NCI-H526 treated with DMSO at 0.1 percent for 48 hours (cell line): ENCODE measurements around the gene LDAH.
A peak's percentile ranks its signal among the peaks of the same experiment; 100 is the strongest.

Experiments used
- DNase-seq: peaks from one replicate; lab custom pipeline; 2025; lab: John Stamatoyannopoulos, UW

The LDAH gene

DNA sequence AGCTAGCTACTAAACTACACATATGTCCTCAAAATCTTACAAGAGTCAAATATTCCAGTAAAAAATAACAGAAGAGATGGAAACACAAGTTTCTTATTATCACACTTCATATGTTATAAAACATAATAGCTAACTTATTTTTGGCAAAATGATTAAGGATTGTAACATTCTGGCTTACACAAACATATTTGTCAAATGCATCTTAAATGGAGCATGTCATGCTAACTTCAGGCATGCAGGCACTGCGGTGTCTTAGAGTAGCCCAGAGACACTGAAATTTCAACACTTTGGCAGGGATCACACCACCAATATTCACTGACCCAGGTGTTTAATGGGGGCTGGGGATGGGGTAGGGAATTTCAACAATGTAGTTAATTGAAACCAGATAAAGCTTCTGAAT lies 51.6 kb downstream of the LDAH start:
- no peak for DNase-seq

DNA sequence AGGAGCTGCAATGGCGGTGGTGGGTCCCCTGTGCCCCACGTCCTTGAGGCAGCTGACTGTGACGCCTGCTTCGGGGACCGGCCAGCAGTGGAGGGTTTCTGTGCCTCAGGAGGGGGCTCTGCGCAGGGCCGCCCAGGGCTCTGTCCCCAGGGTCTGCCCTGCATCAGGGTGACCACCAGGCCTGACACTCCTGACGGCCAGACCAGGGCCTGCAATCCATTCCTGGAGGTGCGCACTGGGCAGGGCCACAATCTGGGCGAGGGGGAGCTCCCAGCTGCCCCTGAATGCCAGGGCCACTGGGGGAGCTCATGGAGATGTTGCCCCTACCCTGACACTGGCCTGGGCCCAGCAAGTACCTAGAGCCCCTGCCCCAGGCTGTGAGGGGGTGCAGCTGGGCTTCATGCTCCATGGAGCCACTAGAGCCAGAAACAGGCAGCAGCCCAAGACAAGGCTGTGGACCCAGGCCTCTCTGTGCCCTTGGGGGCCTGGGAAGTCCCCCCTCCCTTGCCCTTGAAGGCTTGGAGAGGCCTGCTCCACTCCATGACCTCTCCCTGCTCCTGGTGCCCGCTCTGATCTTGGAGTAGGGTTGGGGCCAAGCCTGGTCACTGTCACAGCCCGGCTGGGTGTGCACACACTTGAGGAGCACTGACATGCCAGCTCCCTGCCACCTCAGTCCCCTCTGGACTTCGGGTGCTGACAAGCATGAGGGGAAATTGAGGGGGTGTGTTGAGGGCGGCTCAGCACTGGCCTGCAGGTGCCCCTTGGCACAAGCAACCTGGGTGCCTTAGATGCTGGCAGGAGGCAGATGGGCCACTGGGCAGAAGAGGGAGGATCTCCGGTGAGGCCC lies 55.9 kb downstream of the LDAH start:
- no peak for DNase-seq

DNA sequence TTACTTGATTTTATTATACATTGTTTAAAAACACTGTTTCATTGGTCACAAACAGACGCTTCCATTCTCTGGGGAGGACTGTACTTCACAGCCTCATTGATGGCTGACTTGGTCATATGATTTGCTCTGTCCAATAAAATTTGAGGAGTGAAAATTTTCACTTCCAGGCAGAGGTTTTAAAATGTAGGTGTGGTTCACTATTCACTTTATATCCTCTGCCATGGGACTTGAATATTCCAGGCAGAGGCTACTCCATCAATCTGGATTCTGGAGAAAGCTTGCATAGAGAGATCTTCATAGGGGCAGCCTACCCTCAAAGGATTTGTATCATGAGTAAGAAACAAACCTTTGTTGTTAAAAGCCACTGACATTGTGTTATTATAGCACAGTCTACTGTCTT lies 56.7 kb downstream of the LDAH start:
- DNase-seq, result no peak

DNA sequence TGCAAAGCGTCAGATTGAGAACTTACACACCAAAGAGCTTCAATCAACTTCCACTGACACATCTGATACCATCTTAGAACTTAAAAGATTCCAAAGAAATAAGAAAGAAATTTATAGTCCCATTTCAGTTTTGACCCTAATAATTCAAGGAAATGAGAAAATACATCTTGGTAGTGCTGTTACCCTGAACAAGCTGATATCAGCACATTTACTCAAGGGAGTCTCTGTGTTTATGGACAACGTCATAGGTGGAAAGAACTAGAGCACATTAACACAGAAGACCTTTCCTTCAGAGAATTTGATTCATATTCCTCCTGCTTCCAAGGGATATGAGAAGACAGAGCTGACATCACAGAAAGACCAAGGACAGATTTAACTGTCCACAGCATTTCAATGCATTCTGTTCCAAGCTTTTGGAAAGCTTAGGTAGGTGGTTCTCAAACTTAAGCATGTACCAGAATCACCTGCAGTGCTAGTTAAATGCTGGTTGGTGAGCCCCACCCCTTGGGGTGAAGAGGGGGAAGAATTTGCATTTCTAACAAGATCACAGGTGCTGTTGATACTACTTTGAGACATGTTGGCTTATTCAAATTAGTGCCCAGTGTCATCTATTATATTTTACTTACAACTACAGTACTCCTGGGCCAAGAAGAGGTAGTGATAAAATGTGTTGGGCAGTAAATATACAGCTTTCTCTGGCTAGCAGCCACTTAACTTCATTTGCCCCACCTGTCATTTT lies 59.8 kb downstream of the LDAH start:
- peak; percentile 97 for DNase-seq

DNA sequence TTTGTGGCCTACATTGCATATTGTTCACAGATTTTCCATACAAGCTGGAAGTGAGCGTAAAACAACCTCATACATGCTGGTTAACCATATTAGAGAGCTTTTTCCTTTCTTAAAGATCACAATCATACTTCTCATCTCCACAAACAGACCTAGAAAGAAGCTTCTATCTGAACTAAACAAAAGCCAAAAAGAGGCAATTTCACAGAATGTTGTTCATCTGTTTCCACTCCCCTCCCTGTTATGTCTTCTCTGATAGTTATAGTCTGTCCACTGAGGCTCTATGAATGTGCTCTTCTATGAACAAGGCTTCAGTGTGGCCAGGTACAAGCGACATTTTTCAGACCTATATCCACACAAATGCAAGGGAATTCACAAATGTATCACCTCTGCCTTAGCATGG lies 63.4 kb downstream of the LDAH start:
- no peak for DNase-seq

DNA sequence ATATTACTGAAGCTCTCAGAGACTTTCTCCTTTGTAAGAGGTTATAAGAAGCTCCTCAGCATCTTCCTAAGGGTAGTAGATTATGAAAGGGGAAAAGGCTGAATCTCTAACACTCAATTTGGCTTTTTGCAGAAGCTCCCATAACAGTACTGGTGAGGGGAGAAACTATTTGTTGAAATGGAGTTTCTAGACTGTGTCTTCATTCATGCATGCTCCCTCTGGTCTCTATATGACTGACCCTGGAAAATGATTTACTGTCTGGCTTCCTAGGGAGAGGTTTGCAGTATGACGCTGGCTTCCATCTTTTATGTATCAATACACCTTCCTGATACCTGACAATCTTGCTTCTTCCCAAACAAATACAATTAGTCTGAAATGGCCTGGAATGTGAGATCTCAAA lies 63.9 kb downstream of the LDAH start:
- DNase-seq, result no peak

DNA sequence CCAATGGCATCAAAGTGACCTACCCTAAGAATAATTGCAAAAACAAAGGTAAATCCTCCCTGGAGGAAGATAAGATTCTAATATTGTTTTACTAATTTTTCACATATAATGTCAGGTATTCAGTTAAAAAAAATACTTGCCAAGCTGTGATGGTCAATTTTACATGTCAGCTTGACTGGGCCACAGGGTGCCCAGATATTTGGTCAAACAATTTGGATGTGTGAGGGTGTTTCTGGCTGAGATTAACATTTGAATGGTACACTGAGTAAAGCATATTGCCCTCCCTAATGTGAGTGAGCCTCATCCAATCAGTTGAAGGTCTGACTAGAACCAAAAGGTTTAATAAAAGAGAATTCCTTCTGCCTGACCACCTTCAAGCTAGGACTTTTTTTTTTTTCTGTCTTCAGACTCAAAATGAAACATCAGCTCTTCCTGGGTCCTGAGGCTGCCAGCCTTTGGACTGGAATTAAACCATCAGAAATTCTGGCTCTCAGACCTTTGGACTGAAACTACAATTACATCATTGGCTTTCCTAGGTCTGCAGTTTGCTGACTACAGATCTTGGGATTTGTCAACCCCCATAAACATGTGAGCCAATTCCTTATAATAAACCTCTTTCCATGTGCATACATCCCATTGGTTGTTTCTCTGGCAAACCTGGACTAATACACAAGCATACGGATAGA lies 65.4 kb downstream of the LDAH start:
- no peak for DNase-seq

DNA sequence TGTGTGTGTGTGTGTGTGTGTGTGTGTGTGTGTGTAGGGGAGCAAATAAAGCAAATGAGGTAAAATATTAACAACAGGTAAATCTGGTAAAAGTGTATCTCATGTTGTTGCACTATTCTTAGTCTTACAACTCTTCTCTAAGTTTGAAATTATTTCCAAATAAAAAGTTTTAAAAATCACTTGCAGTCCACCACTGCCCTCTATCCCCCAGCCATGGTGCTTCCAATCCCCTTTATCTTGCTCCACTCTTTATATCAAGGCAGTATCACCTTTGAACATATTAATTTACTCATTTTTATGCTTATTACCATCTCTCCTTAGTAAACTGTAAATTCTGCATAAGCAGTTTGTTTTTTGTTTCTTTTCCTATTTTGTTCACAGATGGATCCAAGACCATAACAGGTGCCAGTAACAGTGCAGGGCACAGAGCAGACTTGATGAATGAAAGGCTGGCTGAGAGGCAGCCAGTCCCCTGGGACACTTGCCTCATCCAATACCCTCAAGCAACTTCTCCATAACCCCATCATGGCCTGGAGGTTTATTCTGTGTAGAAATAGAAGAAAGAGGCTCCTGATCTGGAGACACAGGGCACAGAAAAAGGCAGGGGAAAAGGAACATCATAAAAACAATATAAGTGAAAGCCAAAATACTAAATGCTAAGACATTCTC lies 67.6 kb downstream of the LDAH start:
- no peak for DNase-seq

DNA sequence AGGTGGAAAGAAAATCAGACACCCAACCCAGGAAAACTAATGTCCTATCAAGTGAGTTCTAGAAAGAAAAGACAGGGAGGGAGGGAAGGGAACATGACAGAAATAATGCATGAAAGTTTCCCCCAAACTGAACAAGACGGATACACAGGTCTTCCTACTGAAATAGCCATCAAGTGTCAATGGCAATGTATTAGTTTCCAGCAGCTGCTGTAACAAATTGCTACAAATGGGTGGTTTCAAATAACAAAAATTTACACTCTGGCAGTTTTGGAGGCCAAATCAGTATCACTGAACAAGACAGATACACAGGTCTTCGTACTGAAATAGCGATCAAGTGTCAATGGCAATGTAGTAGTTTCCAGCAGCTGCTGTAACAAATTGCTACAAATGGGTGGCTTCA lies 70.6 kb downstream of the LDAH start:
- DNase-seq, result no peak

DNA sequence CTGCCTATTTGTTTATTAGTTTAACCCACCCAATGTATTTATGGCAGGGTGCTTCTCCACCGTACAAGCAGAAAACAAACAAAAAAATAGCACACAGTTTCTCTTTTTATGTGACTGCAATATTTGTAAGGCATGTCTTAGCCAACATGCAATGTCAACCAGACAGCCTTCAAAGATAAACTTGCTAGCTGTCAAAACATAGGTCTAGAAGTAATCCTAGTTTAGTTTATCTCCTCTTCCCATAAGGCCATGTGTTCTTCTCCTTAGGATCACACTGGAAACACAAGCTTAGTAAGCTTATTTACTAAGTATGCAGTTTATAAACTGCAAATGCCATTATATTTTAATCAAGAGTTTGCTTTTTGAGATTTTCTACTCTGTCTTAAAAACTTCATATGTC lies 75.6 kb downstream of the LDAH start:
- DNase-seq, result no peak

DNA sequence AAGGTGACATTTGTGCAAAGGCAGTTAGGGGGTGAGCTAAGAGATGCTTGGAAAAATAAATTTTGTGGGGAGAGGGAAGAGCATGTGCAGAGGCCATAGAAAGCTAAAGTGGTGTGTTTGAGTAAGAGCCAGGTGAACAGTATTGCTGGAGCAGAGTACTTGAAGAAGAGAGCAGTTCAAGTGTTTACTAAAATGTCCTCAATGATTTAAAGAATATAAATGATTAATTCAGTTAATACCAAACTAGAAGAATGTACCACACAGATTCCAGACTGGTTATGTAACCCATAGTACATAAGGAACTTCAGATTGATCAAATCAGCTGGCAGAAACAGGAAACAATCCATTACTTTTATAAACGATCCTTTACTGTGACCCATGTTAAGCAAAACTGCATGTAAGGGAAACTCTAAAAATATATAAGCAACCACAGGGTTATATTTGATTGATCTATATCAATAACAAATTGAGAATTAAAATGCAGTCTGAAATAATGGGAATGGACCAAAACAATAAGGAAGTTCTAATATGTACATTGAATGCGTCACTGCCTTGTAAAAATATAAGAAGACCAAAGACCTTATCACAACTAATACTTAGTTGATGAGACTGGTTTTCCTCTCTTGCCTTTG lies 76.9 kb downstream of the LDAH start:
- no peak for DNase-seq

DNA sequence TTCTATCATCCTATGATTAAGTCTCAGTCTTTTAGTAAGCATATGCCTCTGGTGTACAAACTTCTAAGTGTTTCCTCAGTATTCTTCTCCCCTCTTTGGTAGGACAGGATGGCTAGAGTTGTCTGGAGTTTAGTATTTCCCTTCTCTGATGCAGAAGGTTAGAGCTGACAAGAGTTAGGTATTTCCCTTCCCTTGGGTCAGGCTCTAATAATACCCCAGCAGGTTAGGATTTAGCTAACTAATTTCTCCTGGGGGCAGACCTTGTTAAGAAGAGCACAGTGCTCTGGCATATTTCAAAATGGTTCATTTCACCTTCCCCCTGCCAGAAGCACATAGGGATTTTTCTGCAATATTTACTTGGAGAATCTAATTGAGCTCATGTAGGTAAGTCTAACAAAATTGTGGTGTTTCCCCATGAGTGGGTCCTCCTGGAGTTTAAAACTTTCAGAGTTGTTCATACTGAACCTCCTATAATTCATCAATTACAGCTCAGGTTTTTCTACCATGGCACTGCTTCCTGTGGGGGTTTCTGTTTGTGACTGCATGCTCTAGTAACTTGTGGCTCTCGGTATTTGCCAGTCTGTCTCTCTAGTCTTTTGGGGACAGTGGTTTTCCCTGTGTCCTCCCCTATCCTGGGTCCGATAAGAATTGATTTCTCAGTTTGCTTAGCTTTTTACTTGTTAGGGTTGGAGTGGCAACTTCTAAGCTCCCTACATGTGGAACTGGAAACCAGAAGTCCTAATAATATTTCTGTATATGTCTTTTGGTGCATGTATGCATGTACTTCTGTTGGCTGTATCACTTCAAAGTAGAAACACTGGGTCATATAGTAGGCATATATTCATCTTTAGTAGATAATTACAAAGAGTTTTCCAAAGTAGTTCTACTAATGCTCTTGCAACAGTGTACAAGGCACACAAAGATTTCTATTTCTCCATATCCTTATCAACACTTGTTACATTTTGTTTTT lies 78.2 kb downstream of the LDAH start:
- DNase-seq, result no peak

DNA sequence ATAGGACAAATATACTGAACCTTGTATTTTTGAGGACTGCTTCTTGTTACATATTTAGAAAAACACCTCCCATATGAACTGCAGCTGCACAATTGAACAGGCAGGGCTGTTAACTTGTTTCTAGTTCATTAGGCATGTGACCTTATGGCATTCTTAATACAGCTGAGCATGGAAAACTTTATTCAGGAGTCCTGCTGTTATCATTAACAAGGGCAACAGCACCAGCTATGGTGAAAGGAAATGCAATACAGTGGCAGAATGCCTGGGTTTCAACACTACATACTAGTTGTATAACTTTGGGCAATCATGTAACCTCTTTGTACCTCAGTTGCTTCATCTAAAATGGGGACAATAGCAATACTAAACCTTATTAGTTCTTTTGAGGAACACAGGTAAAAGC lies 84.1 kb downstream of the LDAH start:
- no peak for DNase-seq

DNA sequence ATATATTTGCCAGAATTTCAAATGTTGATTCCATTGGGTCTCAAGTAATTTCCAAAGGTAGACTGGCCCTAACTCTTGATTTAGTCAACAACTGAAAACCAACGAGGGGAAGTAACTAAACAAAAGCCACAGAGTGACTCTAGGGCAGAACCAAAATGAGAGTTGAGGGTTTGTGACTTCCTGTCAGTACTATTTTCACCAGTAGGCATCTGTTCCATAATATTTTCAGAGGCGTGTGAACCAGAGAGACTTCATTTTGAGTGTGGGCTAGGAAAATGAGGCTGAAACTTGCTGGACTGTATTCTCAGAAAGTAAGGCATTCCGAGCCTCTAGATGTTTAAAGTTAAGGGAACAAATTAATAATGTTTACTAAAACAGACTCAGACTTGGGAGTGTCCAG lies 85.4 kb downstream of the LDAH start:
- DNase-seq, result no peak

DNA sequence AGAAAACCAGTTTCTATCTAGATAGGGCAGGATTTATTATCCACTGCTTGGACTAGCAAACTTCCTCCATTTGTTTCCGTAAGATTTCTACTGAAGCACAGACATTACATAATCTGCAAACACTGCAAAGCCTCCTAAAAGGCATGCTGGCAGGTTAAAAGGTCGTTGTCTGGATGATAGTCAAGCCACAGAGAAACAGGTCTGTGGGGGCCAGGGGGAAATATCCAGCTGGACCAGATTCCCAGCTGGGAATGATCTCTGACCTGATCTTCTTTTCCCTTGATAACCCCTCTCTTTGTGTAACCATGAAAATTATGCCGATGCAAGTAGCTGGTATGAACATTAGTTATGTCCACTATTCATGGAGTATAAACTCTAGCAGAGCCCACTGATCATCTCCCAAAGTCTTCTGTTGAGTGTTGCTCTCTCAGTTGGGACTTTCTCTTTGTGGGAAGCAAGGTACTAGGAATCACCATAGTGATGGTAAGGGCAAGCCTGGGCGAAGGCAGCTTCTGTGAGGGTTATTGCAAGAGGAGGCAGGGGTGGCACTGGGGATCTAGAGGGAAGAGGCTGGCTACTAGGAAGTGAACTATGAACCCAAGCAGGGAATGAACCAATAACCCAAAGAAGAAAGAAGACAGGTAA lies 94.7 kb downstream of the LDAH start:
- DNase-seq, result peak; percentile 1

DNA sequence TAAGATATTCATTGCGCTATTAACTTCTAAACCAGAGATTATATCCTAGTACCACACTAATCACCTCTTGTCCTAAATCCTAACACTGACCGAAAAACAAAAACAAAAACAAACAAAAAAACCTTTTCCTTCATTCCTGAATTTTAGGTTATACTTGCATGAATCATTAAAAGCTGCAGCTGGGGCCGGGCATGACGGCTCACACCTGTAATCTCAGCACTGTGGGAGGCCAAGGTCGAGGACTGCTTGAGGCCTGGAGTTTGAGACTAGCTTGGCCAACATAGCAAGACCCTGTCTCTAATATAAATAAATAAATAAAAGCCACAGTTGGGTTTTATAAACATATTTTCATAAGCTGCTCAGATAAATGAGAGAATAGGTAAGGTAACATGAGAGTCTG lies 96.0 kb downstream of the LDAH start:
- no peak for DNase-seq

DNA sequence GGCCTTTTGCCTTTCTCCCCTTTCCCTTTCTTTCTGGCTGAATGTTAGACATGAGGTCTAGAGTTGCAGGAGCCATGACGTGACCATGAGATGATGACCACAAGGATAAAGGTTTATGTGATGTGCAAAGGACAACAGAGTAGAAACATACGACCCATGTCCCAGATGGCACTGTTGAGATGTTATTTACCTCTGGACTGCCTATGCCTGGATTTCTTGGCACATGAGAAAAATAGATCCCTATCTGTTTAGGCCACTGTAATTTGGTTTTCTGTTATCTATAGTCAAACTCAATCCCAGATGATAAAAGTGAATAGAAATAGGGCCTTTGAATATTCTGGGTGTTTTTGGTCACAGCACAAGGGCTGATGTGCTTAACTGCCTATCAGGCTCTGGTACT lies 97.1 kb downstream of the LDAH start:
- DNase-seq, result no peak

DNA sequence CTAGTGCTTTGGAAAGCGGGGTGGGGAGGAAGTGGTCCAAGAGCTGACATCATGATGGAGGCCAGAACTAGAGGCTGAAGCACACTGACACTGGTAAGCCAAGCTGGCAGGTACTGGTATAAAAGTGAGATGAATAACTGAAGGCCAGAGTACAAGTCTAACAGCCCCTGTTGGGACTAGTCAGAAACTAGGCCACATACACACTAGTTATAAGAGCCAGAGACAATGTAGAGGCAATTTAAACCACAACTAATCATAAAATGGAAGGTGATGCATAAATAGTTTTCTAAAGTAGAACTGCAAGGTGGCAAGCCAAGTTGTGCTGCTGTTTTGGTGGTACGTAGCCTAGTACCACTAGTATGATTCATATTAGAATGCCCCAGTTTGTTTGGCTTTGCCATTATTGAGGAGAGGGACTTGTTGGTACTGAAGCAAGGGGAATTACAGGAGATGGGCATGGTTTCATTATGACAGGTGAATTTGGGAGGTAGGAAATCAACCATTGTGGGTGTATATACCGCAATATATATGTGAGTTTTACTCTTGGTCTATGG lies 98.3 kb downstream of the LDAH start:
- DNase-seq, result no peak

DNA sequence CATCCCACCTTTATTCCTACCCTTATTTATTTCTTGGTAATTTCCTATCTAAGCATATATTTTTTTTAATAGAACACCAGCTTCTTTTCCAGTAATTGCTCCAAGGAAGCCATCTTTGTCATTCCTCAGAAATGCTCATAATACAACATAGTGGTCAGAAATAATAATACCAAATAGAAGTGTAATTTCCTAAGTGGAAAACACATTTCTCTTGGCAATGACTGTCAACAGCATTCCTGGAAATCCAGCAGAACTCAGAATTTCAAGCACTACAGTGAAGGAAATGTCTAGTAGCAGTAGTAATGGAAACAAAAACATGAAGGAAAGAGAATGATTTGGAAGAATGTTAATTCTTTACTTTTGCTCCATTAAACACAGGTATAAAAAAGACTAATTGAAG lies 99.4 kb downstream of the LDAH start:
- DNase-seq, result no peak
